Measurements from ENCODE around the gene SMARCC2.
"Not testable (repeated sequence)": the region's sequence is repeated elsewhere in the genome, so short reads cannot be mapped to it uniquely, and the experiment has no call there.

Gene SMARCC2

GRCh38 chr12:56206452-56207166, 17.3 kb upstream of the SMARCC2 start:
- peak; percentile 43 for DNase-seq

DNA sequence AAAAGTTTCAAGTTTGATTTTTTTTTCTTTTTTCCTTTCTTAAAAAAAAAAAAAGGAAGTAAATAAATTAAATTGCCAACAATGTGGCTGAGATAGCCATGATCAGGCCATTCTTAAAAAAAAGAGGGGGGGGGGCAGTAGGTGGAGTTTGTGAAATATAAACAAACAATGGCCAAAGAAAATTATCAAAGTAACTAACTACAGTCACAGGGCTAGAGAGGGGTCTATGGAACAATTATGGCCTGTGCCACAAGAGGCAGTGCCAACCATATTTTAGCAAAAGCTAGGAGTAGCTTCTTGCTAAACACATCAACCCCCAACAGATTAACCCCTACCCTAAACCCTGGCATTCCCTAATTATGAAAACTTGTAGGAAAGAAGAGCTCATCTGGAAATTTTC, 16.2 kb upstream of the SMARCC2 start:
- DNase-seq: no peak

GRCh38 chr12:56204275-56204674, 15.0 kb upstream of the SMARCC2 start:
- DNase-seq: no peak

- DNase-seq: no peak
Observed at GRCh38 chr12:56202838-56203237, 13.6 kb upstream of the SMARCC2 start.

DNA sequence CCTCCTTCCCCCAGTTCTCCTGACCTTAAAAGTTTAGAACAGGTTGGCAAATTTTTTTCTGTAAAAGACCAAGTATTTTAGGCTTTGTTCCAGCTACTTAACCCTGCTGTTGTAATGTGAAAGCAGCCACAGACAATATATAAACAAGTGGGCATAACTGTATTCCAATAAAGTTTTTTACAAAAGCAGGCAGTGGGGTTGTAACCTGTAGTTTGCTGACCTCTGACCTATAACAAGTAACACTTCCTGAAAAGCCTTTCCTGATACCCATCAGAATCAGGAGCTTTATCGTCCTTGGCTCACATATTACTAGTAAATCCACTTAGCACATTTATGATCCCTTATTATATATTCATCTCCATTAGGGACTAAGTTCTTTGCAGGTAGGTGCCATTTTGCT, 13.1 kb upstream of the SMARCC2 start:
- DNase-seq: no peak

GRCh38 chr12:56198836-56199235, 9.6 kb upstream of the SMARCC2 start:
- DNase-seq: no peak

- DNase-seq: no peak
Observed at GRCh38 chr12:56197921-56198635, 8.8 kb upstream of the SMARCC2 start.

DNA sequence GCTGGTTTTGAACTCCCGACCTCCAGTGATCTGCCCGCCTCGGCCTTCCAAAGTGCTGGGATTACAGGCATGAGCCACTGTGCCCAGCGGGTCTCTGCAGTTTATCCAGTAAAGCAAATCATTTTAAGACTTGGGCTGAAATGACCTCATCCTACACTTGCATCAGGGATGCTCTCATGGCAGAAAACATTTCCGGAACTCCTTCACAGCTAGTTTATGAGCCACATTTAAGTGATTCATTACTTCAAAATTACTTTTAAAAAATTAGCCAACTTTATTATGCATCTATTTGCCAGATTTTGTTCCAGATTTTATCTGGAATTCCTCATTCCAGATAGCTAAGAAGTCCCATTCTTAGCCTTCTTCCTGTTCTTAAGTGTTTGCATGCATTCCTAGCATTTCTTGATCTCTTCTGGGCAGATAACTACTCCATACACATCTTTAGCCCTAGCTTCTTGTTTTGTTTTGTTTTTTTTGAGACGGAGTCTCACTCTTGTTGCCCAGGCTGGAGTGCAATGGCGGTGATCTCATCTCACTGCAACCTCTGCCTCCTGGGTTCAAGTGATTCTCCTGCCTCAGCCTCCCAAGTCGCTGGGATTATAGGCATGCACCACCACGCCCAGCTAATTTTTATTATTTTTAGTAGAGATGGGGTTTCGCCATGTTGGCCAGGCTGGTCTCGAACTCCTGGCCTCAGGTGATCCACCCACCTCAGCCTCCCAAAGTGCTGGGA, 7.7 kb upstream of the SMARCC2 start:
- DNase-seq: not testable (repeated sequence)

DNA sequence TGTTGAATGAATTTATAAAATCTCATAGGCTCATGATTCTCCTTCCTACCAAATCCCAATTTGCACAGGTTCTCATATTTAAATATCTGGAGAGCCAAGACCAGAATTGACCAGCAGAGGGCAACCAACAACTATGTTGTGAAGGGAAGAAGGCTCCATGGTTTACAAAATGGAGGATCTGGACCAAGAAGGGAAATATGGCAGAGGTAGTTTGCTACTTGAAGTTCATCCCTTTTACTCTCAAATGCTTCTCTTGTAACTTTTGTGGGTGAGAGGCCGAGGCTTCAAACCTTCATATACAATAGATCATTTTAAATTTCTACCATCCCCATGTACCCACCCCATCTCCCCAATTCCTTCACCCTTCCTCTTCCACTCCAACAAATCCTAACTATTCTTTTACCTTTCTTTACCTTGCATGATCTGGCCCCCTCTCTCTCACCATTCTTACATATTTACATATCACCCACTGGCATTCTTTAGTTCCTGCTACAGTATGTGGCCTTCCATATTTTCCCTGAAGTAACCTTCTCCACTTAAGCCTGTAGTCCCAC, 3.8 kb upstream of the SMARCC2 start:
- peak; percentile 83 for DNase-seq

- DNase-seq: no peak
Observed at GRCh38 chr12:56192582-56192981, 3.3 kb upstream of the SMARCC2 start.

GRCh38 chr12:56190695-56191155, 1.4 kb upstream of the SMARCC2 start:
- no peak for DNase-seq

DNA sequence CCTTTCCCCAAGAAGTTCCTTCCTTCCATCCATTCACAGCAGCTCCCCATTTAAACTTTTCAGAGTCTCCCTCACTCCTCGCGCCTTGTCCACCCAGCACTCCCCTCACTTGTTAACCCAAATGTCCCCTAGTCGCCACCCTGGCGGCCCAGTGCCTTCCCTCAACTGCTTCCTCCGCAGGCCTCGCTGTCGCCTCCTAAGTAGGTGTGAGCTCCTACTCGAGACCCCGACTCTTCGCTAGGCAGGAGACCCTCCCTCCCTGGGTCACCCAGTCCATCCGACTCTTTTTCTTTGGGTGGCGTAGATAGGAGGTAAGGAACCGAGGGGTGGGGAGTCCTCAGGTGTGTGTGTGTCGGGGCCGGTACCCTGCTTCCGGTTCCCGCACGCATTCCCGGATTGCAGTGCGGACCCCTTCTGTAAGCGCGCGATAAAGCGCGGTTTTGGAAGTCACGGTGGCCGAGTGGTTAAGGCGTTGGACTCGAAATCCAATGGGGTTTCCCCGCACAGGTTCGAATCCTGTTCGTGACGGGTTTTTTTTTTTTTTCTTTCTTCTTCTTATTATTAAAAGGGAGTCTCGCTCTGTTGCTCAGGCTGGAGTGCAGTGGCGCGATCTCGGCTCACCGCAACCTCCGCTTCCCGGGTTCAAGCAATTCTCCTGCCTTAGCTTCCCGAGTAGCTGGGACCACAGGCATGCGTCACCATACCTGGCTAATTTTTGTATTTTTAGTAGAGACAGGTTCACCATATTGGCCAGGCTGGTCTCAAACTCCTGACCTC, 823 bp upstream of the SMARCC2 start:
- peak; percentile 82 for DNase-seq

DNA sequence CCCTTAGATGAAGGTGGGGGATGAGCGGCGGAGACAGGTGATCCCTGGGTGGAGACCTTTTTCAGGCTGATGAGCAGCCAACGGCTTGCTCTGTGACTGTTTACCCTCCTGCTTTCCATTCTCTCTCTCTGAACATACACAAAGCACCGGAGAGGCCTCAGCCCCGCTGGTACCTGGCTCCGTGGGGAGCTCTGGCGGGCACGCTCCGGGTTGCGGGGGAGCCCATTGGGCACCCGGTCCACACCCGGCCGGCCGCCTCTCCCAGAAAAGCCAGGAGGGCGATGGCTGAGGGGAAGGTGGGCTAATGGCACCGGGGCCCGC, 545 bp downstream of the SMARCC2 start:
- no peak for DNase-seq

- DNase-seq: no peak
Observed at GRCh38 chr12:56188131-56188777, 1.0 kb downstream of the SMARCC2 start.

DNA sequence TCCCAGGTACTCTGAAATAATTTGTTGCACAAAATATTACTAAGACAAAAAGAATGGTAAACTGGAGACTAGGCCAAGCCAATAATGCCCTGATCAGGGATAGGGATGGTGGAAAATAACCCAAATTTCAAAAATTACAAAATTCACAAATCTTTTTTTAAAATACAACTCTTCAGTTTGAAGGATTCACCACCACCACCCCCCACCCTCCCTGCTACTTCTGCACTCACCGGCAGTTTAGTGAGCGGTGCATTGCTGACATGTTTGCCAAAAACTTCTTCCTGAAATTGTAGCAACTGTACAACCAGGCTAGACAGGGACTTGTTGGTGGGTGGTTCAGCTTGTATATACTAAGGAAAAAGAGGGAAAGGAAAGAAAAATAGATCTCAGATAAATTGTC, 2.3 kb downstream of the SMARCC2 start:
- DNase-seq: no peak

DNA sequence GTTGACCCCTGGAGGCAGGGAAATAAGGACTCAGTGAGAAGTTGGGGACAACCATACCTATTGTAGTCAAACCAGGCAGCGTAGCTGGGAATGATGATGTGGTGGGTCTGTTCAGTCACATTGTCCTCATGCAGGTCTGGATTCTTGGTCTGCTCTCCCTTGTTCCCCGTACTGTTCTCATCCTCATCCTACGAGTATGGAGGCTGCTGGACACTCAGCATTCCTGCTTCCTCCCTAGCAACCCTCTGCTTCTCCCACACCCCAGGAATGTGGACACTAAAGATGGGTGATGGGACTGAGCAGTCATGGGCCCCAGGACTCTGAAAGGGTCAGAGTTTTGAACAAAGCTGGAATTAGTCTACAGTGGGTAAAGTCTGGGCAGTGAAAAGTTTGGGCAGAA, 10.9 kb downstream of the SMARCC2 start:
- DNase-seq: no peak

DNA sequence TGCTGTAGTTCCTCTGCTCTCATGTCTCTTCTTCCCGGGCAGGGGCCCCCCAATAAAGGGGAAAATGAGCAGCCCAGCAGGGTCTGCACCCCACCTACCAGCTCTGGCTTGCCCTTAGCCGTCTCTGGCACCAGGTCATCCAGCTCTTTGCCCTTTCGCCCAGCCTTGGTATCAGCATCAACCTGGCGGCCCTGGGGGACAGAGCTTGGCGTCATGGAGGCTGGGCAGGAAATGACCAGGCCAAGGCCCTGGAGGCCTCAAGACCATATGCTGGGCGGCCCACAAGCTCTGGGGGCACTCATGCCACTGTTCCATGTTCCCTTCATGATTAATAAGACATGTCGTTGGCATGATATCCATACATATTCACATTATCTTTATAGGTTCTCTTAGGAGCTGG, 16.4 kb downstream of the SMARCC2 start:
- DNase-seq: no peak

GRCh38 chr12:56169229-56169759, 20.0 kb downstream of the SMARCC2 start:
- no peak for DNase-seq

- peak; percentile 13 for DNase-seq
Observed at GRCh38 chr12:56165369-56165768, 23.9 kb downstream of the SMARCC2 start.

DNA sequence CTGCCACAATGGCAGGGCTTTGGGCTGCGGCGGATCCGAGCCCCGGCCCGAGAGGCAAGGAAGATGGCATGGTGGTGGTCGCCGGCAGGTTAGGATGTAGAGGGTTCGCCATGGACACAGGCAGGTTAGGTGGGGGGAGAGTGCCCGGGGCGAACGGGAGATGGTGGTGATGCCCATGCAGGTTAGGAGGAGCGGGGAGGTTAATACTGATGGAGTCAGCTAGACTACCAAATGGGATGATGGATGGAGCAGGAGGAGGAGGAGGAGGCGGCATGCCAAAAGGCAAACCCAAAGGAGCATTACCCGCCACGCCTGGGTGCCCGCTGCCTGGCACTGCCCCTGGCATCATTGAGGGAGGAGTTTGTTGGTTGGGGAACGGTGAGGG, 24.9 kb downstream of the SMARCC2 start:
- DNase-seq: peak; percentile 18

GRCh38 chr12:56163533-56164344, 25.5 kb downstream of the SMARCC2 start:
- peak; percentile 13 for DNase-seq
